Measurements from ENCODE around the gene TCF3.
"Not testable (repeated sequence)": the region's sequence is repeated elsewhere in the genome, so short reads cannot be mapped to it uniquely, and the experiment has no call there.

Gene TCF3

GRCh38 chr19:1652471-1653299 lies at the start of gene TCF3:
TCF3 (minus strand) TSS chr19:1652615; CDS start chr19:1650248, 2,367 bp downstream.
- peak; percentile 99 for DNase-seq

GRCh38 chr19:1700733-1701663 lies 48.6 kb upstream of the TCF3 start:
- DNase-seq: no peak

DNA sequence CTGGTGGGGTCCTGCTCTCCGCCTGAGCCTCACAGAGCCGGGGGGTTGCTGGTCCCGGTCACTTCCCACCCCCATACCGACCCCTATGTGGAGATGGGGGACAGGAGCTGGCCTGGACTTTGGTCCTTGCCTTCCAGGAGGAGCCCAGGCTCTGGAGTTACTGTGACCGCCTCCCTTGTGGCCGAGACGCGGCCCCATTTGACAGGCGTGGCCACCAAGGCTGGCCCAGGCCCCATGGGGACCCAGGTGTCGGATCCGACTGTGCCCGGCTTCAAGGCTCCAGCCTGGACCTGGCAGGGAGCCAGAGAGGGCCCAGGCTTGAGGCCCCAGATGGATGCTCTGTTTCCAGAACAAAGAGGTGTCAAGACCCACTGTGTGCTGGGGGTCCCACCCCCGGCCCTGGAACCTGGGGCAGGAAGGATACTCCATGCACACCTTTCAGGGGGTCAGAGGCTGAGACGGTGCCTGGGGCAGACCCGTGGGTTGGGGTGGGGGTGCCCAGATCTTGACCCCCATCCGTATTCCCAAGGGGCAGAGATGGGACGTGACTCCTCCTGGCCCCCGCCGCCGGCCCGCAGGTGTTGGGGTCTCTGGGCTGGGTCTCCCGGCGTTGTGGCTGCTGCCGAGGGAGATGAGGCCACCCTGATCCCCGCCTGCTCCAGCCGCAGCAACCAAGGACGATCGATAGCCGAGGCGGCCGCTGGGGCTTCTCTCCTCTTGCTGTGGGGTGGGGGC lies 47.8 kb upstream of the TCF3 start:
- DNase-seq: no peak

- no peak for DNase-seq
These were observed 47.0 kb upstream of the TCF3 start for GRCh38 chr19:1699386-1699785.

DNA sequence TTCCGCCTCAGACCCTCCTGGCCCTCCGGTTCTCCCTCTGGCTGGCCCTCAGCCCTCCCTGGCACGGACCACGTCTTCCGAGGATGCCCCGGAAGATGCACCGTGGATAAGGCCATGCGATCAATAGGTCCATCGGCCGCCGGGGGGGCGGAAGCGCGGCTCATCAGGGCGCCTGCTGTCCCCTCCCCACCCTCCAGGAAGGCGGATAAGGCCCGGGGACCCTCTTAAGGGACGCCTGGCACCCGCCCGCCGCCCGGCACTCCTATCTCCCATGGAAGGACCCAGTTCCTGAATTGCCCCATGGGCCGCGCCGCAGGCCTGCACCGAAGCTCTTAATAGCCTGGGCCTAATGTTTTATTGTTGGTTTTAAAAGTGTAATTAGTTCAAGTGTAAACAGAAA lies 46.2 kb upstream of the TCF3 start:
- DNase-seq: no peak

DNA sequence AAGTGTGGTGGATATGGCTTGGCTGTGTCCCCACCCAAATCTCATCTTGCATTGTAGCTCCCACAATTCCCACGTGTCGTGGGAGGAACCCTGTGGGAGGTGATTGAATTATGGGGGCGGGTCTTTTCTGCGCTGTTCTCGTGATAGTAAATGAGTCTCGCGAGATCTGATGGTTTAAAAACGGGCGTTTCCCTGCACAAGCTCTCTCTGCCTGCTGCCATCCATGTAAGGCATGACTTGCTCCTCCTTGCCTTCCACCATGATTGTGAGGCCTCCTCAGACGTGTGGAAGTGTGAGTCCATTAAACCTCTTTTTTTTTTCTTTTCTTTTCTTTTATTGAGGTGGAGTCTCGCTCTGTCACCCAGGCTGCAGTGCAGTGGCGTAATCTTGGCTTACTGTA lies 43.1 kb upstream of the TCF3 start:
- DNase-seq: not testable (repeated sequence)

DNA sequence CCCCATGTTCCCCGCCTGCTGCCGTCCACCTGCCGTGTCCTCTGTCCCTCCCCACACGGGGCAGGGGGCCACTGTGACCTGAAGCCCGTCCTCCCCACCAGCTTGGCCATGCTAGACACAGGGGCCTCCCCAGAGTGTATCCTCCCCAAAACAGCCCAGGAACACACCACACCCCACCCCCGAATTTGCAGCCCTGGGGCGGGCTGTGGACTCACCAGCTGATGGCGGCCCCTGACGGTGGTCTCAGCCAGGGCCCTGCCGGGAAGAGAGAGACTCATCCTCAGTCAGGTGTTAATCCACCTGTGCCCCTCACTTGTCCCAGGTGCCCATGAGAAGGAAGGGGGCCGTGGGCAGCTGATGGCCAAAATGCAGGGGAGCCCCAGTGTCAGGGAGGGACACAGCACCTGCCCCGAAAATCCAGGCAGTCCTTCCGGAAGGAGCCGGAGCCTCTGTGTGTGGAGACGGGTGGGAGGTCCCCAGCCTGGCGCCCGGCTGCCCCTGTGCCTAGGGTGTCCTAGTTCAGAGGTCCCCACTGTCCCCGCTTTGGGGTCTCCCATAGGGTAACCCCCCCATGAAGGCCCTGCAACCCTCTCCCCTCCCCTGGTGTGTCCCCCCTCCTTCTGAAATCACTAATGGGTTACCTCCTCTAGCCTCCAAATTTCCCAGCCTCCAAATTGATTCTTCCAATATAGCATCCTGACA lies 39.3 kb upstream of the TCF3 start:
- DNase-seq: no peak

DNA sequence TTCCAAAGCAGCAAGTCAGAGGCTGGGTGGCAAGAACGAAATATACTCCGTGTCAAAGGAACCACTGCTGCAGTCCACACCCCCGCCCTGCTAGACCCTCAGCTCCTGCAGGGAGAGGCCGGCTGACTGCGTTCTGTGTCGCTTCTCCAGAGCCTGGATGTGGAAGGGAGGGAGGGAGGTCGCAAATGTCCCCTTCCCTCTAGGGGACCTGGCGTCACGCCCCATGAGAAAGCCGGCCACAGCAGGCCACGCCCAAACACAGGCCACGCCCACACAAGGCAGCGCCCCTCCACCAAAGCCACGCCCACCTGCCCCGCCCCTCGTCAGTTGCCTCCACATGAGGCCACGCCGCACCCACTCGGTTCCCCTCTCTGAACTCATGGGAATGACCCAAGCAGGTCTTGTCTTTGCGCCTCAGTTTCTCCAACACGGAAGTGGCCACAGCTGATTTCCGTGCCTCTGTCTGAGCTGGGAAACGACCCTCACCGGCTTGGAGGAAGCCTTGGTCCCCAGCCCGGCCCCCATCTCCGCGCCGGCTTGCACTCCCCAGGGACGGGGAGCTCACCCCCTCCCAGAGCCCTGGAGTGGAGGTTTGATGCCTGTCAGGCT lies 38.4 kb upstream of the TCF3 start:
- peak; percentile 64 for DNase-seq

GRCh38 chr19:1685785-1686184 lies 33.4 kb upstream of the TCF3 start:
- DNase-seq: not testable (repeated sequence)

DNA sequence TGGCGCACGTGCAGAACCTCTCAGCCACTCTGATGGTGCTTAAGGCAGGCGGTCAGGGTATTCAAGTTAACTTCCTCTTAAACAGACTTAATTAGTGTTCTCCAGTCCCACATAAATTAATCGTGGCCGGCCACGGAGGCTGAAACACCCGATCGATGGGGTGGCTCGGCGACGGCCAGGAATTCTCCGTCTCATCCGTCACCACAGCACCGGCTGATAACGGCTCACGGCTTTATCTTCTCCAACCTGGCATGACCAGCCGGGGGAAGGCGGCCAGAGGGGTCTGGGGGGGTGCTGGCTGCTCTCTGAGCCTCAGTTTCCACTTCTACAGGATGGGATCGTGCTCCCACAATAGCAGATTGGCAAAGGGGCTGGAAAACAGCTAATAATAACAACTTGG lies 32.6 kb upstream of the TCF3 start:
- no peak for DNase-seq

DNA sequence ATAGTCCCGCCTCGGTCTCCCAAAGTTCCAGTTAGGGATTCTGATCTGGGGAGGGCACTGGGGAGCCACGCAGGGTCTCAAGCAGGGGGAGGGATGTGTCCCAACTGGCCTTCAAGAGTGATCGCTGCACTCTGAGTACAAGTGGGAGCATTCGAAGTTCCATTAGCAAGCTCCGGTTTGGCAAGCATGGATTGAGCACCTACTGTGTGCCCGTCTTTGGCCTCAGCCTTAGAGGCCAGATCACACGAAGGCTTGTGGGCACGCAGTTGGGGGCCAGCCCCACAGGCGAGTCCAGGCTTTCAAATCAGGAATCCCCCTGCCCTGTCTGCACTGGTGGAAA lies 32.1 kb upstream of the TCF3 start:
- DNase-seq: no peak

- no peak for DNase-seq
These were observed 31.6 kb upstream of the TCF3 start for GRCh38 chr19:1683869-1684572.

DNA sequence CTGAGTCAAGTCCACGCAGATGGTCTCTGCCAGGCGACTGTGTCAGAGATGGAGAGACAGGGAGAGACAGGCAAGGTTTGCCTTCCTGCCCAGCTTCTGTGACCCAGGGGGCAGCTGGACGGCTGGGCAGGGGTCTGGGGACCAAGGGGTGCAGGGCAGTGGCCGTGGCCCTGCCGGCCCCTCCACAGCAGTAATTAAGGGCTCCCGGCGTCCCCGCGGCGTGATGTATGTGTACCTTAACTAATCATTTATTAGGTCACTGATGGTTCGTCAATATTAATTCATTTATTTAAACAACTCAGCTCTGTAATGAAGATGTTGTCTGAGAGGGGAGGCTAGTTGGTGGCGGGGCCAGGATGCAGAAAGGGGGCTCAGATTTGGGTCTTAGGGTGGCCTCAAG lies 28.6 kb upstream of the TCF3 start:
- DNase-seq: no peak

GRCh38 chr19:1678073-1678472 lies 25.7 kb upstream of the TCF3 start:
- no peak for DNase-seq

GRCh38 chr19:1676351-1677266 lies 24.2 kb upstream of the TCF3 start:
- DNase-seq: no peak

- no peak for DNase-seq
These were observed 23.4 kb upstream of the TCF3 start for GRCh38 chr19:1675633-1676350.

GRCh38 chr19:1674293-1674679 lies 21.9 kb upstream of the TCF3 start:
- DNase-seq: no peak

GRCh38 chr19:1673645-1674292 lies 21.4 kb upstream of the TCF3 start:
- no peak for DNase-seq

Data from CD4-positive, alpha-beta T cell treated with Interleukin-6 for 4 hours (primary cell).